ENCODE results near the gene UPK3A. TPM values are rescaled to one million over a fixed set of nuclear protein-coding genes. Genes with fewer than 3 reads are reported as not detected.

Gene UPK3A
- total and polyA plus RNA-seq, 2 of the 13 experiments (the other 11 are each of a cell fraction or from before 2014, with no cell fraction given): 10.5 to 13.8 TPM

- no peak for TF ChIP-seq SNAPC4 (CRISPR knock-in tag; IDR thresholded peaks at IDR 0.05)
These were observed 52.8 kb downstream of the UPK3A start (continued) for GRCh38 chr22:45337536-45337935.

- no peak overlapping the region for H3K27ac ChIP-seq (ENCODE audit: extremely low read length, insufficient read depth, low read length)
- DNase-seq (ENCODE audit: low spot score) (no peak), ATAC-seq (no peak), FAIRE-seq (no peak)
- H4K20me1 ChIP-seq (ENCODE audit: insufficient read depth, low read length): no peaks in the 10 kb centered on the region
- in situ Hi-C loops (cut with HindIII; ENCODE audit: extremely low pct_ligation_motif_present, low pct_unique_long_range_greater_than_20kb) (no loop called here), intact Hi-C loops (cut with micrococcal nuclease; ENCODE audit: unreplicated experiment) (no loop called here)
- 94% methylated on average over 7 of the region's 7 CpGs for WGBS (ENCODE audit: low lambda C conversion rate)
- H3K36me3 ChIP-seq (replicated peaks in 1 of 2; ENCODE audit: control insufficient read depth in 1 of 2, insufficient read depth in 2 of 2, low read length in 2 of 2): peaks cover 11 to 71% of the 10 kb centered on the region in 2 experiments
- POLR2A ChIA-PET: no interaction called here
- no peaks in the 10 kb centered on the region for H3K27me3 ChIP-seq (ENCODE audit: control insufficient read depth in 1 of 2, insufficient read depth in 2 of 2, low read length in 2 of 2)
- no peak overlapping the region for H3K4me2 ChIP-seq (ENCODE audit: low read depth, low read length)
- H3K4me1 ChIP-seq (ENCODE audit: insufficient read depth, low read length): 0 out of 2 replicates have a peak, but pooled peaks cover 6% of the 10 kb centered on the region
- no peak overlapping the region for H3K9ac ChIP-seq (ENCODE audit: insufficient read depth, low read depth, low read length)
- no peak overlapping the region for H3K4me3 ChIP-seq (replicated peaks in 1 of 3; ENCODE audit: insufficient read depth in 1 of 3, low read depth in 2 of 3, low read length in 3 of 3)
- H2AFZ ChIP-seq (ENCODE audit: low read length): no peak overlapping the region
- H3K79me2 ChIP-seq (ENCODE audit: insufficient read depth, low read length): no peaks in the 10 kb centered on the region
- TF ChIP-seq FIP1L1 (IDR thresholded peaks at IDR 0.05; ENCODE audit: borderline replicate concordance, insufficient read depth, low read depth, low read length): no peak
- TF ChIP-seq ZBTB43 (CRISPR knock-in tag; conservative IDR thresholded peaks at IDR 0.05): no peak
- TF ChIP-seq WIZ (CRISPR knock-in tag; IDR thresholded peaks at IDR 0.05): no peak
- TF ChIP-seq AFF4 (CRISPR knock-in tag; IDR thresholded peaks at IDR 0.05): no peak
- TF ChIP-seq STAG1 (CRISPR knock-in tag; IDR thresholded peaks at IDR 0.05): no peak
- no peak for TF ChIP-seq ZNF451 (CRISPR knock-in tag; IDR thresholded peaks at IDR 0.05)
- TF ChIP-seq HOXA9 (CRISPR knock-in tag; IDR thresholded peaks at IDR 0.05; ENCODE audit: borderline replicate concordance): no peak
- no peak for TF ChIP-seq ZNF17 (CRISPR knock-in tag; IDR thresholded peaks at IDR 0.05)
- no peak for TF ChIP-seq MIER3 (CRISPR knock-in tag; IDR thresholded peaks at IDR 0.05; ENCODE audit: borderline replicate concordance)
- no peak for TF ChIP-seq KDM4B (CRISPR knock-in tag; IDR thresholded peaks at IDR 0.05)
- no TSS peak for BruUV-seq (replicated peaks)
- H3K9me3 ChIP-seq (ENCODE audit: low read length): no peaks in the 10 kb centered on the region
- CTCF ChIA-PET (ENCODE audit: low intra/inter-chr PET ratio, low total read pairs): no interaction called here
These were observed 54.0 kb downstream of the UPK3A start for GRCh38 chr22:45338795-45339194.
